Spleen (tissue), 13 donors: ENCODE measurements around the gene MTA1. TPM values are rescaled to one million over a fixed set of nuclear protein-coding genes. Genes with fewer than 3 reads are reported as not detected.

Experiments
- DNase-seq: peaks from one replicate; pipeline ENCODE4 v3.0.0-alpha.2; 2020
- H3K27ac ChIP-seq, 8 donors: fragments of 200-600 bp; sonication (generic) in 7 of 8; 1 replicate in 4 of 8; 2 replicates in 4 of 8; pipeline versions ENCODE4 v1.5.0 to v1.8.0; 2016 to 2021; ENCODE audit warnings: inconsistent platforms in 4 of 8, mild to moderate bottlenecking in 4 of 8, moderate library complexity in 1 of 8
- H3K27me3 ChIP-seq, 7 donors: fragments of 200-600 bp; sonication (generic) in 6 of 7; replicated peaks in 1 of 7; 1 replicate in 4 of 7; 2 replicates in 3 of 7; pipeline versions ENCODE4 v1.5.0 to v1.8.0; 2016 to 2021; ENCODE audit warnings: inconsistent platforms in 3 of 7, mild to moderate bottlenecking in 1 of 7
- H3K36me3 ChIP-seq, 6 donors: fragments of 200-600 bp; sonication (generic) in 5 of 6; 1 replicate in 4 of 6; 2 replicates in 2 of 6; pipeline versions ENCODE4 v1.5.0 to v1.8.0; 2016 to 2021; ENCODE audit warnings: inconsistent platforms in 2 of 6
- H3K4me1 ChIP-seq, 6 donors: fragments of 200-600 bp; sonication (generic) in 5 of 6; 1 replicate in 3 of 6; 2 replicates in 3 of 6; pipeline versions ENCODE4 v1.5.0 to v1.8.0; 2016 to 2021; ENCODE audit warnings: inconsistent platforms in 3 of 6
- H3K4me3 ChIP-seq, 8 donors: fragments of 200-600 bp; sonication (generic) in 7 of 8; 1 replicate in 4 of 8; 2 replicates in 4 of 8; pipeline versions ENCODE4 v1.5.0 to v1.8.0; 2016 to 2021; ENCODE audit warnings: inconsistent platforms in 4 of 8, mild to moderate bottlenecking in 4 of 8, moderate library complexity in 2 of 8
- H3K9me3 ChIP-seq, 8 donors: fragments of 200-600 bp; sonication (generic) in 7 of 8; 1 replicate in 4 of 8; 2 replicates in 4 of 8; pipeline versions ENCODE4 v1.5.0 to v1.8.0; 2016 to 2021; ENCODE audit warnings: inconsistent platforms in 4 of 8
- POLR2A ChIP-seq, 3 donors: fragments of 450-650 bp; IDR thresholded peaks; one replicate each; pipeline ENCODE4 v1.5.1; 2017; ENCODE audit warnings: antibody characterized with exemption in 3 of 3, mild to moderate bottlenecking in 1 of 3
- POLR2AphosphoS5 ChIP-seq, 3 donors: sonication (generic); formaldehyde crosslinking; IDR thresholded peaks; one replicate each; pipeline ENCODE4 v1.5.1; 2017; ENCODE audit warnings: antibody characterized with exemption in 3 of 3
- WGBS, 5 donors: extraction: QIAGEN DNeasy Blood & Tissue Kit in 3 of 5; methylation state at CpG; one replicate each; pipeline versions ENCODE4 v1.1.5 to v1.1.7; 2013 to 2018; 5-methylcytosine and 5-hydroxymethylcytosine counted together
- intact Hi-C: fragments of 100-400 bp; cut with DNase I; formaldehyde crosslinking; loops from one replicate; pipeline ENCODE4 v1.15.0; 2023; ENCODE audit warnings: low total_unique reads
- long read RNA-seq, 2 donors: transcript quantifications; one replicate each; lab custom pipeline, GENCODE V29; 2026
- polyA plus RNA-seq, 3 donors: library from polyadenylated mRNA; stranded (reverse); fragments of 200-250 nt; gene quantifications; one replicate each; pipeline ENCODE4 v1.2.1, GENCODE V29; 2013
- total RNA-seq, 7 donors: library from RNA; depleted of rRNA in 3 of 7; stranded (reverse); fragments of >200 nt in 3 of 7; fragmentation: NEBNext Ultra II Directional in 4 of 7; extraction: Animal tissue kit (Norgen Biotek cat#: 25700) in 4 of 7; gene quantifications; one replicate each; pipeline versions ENCODE4 v1.1.0 to v1.2.1, GENCODE V29; 2016 to 2021
- TF ChIP-seq, protein P1 (sequence below), 11 experiments: fragments of 200-600 bp in 7 of 11; fragments of 450-650 bp in 4 of 11; sonication (generic) in 4 of 11; IDR thresholded peaks in 8 of 11; conservative IDR thresholded peaks in 3 of 11; 1 replicate in 7 of 11; 2 replicates in 4 of 11; pipeline versions ENCODE4 v1.4.0 to v1.8.0; 2016 to 2021; ENCODE audit warnings: antibody characterized with exemption in 11 of 11, inconsistent platforms in 4 of 11, mild to moderate bottlenecking in 1 of 11
- donor health status: healthy with polysubstance abuse.
- donor health status: DM: no; HTN: no; CAD: no; lungs with moderate emphysema.
- donor health status: DM: no; HTN: no; CAD: no.
- donor health status: Bipolar disorder and iron deficiency.
- donor health status: healthy.
- donor health status: DM: no; HTN: no; CAD: no.
- donor health status: DM: yes; HTN: yes; CAD: no.

Gene MTA1
- total RNA-seq (100 to 1,000 TPM in 3 of 7 donors, 10 to 100 TPM in 4; 63.7 to 128 (median 82.6) TPM), polyA plus RNA-seq (10 to 100 TPM; 33.0 to 83.1 (median 52.6) TPM)
- long read RNA-seq, donor 1, partial matches to known transcripts: 0 of 6 reads
- long read RNA-seq, donor 1, other reads (novel, unspliced or antisense): 0 of 6 reads
- long read RNA-seq, donor 2, partial matches to known transcripts: 6 of 8 reads
- long read RNA-seq, donor 2, other reads (novel, unspliced or antisense): 0 of 8 reads

DNA sequence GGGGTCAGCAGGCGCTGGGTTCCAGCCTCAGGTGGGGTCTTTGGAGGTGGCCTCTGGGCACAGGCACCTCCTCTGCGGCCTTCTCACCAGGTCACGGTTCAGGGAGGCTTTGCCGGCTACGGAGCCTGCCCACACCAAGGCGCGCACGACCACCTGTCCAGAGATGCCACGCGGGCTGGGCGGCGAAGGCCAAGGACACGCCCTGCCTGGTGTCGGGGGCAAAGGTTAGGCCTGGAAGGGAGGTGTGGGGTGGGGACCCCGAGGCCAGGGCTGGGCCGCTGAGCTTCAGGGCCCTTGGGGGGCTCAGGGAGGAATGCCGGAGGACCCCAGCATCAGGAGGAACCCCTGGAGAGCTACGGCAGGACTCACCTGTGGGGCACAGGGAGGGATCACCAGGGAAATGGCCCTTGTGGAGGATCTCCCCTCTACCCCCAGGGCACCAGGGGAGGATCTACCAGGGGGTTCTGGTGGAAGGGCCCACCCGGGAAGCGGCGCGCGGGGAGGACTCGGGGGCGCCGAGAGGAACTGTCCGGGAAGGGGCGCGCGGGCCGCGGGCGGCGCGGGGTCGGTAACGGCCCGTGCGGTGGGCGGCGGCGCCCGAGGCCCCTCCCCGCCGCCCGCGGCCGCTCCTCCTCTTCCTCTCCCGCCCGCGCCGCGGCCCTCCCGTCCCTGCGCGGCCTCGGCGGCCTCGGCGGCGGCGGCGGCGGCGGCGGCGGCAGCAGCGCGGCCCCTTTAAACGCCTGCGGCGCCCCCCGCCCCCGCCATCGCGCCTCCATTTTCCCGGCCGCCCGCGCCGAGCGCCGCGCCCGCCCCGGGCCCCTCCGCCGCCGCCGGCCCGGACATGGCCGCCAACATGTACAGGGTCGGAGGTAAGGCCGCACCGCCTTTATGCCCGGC, at the start of gene MTA1:
Gene MTA1, plus strand, starts transcription at position 633 of the 897 bp plus-strand sequence. Its CDS starts 209 bp downstream, at position 842.
- H3K4me1 ChIP-seq: peaks cover 24 to 71% (median 48%) of the 10 kb centered on the region in 6 donors
- H3K27ac ChIP-seq: peak within 1 kb of the TSS; percentile 9 to 84 (median 66)
- peak within 1 kb of the TSS; percentile 51 to 82 (median 61) for H3K4me3 ChIP-seq
- WGBS, 5 donors: 3 to 18% (median 13%) methylated on average over 11 to 93 of the region's 96 CpGs
- DNase-seq: peak; percentile 88
- H3K27me3 ChIP-seq: peaks cover 0 to 10% (median 3%) of the 10 kb centered on the region in 7 donors
- TF ChIP-seq POLR2AphosphoS5 (IDR thresholded peaks at IDR 0.05) (peak in 2 of 3 donors; percentile 40 to 54), POLR2A (IDR thresholded peaks at IDR 0.05) (no peak)
- TF ChIP-seq, protein P1, sequence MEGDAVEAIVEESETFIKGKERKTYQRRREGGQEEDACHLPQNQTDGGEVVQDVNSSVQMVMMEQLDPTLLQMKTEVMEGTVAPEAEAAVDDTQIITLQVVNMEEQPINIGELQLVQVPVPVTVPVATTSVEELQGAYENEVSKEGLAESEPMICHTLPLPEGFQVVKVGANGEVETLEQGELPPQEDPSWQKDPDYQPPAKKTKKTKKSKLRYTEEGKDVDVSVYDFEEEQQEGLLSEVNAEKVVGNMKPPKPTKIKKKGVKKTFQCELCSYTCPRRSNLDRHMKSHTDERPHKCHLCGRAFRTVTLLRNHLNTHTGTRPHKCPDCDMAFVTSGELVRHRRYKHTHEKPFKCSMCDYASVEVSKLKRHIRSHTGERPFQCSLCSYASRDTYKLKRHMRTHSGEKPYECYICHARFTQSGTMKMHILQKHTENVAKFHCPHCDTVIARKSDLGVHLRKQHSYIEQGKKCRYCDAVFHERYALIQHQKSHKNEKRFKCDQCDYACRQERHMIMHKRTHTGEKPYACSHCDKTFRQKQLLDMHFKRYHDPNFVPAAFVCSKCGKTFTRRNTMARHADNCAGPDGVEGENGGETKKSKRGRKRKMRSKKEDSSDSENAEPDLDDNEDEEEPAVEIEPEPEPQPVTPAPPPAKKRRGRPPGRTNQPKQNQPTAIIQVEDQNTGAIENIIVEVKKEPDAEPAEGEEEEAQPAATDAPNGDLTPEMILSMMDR (IDR thresholded peaks at IDR 0.05 in 8 of 11, conservative IDR thresholded peaks at IDR 0.05 in 3 of 11): no peak
- peaks cover 0 to 3% (median 0%) of the 10 kb centered on the region in 6 donors for H3K36me3 ChIP-seq
- intact Hi-C loops: no loop called here
- no peaks in the 10 kb centered on the region for H3K9me3 ChIP-seq

DNA sequence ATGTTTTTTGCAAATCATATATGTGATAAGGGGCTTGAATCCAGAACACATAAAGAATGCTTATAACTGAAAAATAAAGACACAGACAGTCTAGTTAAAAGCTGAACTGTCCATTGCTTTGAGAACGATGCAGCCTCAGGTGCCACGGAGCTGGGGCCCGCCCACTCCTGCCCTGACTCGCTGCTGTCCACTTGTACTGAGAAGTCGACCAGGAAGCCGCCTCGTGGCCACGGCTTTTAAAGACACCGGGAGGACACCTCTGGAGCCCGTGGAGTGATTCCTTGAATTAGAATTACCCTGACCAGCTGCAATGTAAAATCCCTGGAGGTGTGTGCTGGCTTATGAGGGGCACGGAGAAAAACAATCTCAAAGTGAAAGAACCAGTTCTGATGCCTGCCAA, 45.2 kb upstream of the MTA1 start:
- H3K4me3 ChIP-seq: no peak overlapping the region
- no peaks in the 10 kb centered on the region for H3K27me3 ChIP-seq
- H3K9me3 ChIP-seq: no peaks in the 10 kb centered on the region
- intact Hi-C loops: loop anchor here (5.0 kb wide), 1 partner anchor 113 kb away; the partner anchor contains the start of gene CRIP1
- H3K36me3 ChIP-seq: peaks cover 0 to 27% (median 4%) of the 10 kb centered on the region in 6 donors
- no peak for DNase-seq
- TF ChIP-seq POLR2AphosphoS5 (IDR thresholded peaks at IDR 0.05) (no peak), POLR2A (IDR thresholded peaks at IDR 0.05) (no peak)
- TF ChIP-seq, protein P1 (IDR thresholded peaks at IDR 0.05 in 8 of 11, conservative IDR thresholded peaks at IDR 0.05 in 3 of 11): no peak
- H3K4me1 ChIP-seq: peaks cover 0 to 22% (median 5%) of the 10 kb centered on the region in 6 donors
- 85 to 92% (median 91%) methylated on average over 11 of the region's 11 CpGs for WGBS, 5 donors
- no peak overlapping the region for H3K27ac ChIP-seq

DNA sequence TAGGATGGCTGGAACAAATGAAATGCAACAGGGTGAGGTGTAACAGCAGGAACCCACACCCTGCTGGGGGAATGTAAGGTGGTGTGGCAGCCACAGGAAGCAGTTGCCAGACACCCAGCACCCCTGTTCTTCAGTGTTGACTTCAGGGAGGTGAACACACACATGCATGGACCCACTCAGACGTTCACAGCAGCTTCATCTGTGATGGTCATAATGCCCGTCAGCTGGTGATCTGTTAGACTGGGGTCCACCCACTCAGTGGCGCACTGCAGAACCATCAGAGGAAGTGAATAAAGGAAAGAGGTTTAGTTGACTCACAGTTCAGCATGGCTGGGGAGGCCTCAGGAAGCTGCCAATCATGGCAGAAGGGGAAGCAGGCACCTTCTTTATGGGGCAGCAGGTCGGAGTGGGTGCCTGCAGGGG, 44.0 kb upstream of the MTA1 start:
- no peak overlapping the region for H3K27ac ChIP-seq
- WGBS, 5 donors: 8 to 41% (median 30%) methylated on average over 3 to 4 of the region's 4 CpGs
- TF ChIP-seq, protein P1 (IDR thresholded peaks at IDR 0.05 in 8 of 11, conservative IDR thresholded peaks at IDR 0.05 in 3 of 11): no peak
- no peak for TF ChIP-seq POLR2A (IDR thresholded peaks at IDR 0.05)
- TF ChIP-seq POLR2AphosphoS5 (IDR thresholded peaks at IDR 0.05): no peak
- intact Hi-C loops: no loop called here
- no peaks in the 10 kb centered on the region for H3K27me3 ChIP-seq
- H3K9me3 ChIP-seq: no peaks in the 10 kb centered on the region
- no peak for DNase-seq
- peaks cover 0 to 20% (median 4%) of the 10 kb centered on the region in 6 donors for H3K4me1 ChIP-seq
- peaks cover 0 to 32% (median 8%) of the 10 kb centered on the region in 6 donors for H3K36me3 ChIP-seq
- no peak overlapping the region for H3K4me3 ChIP-seq
